ENCODE data around the gene ZFTA.

DNA sequence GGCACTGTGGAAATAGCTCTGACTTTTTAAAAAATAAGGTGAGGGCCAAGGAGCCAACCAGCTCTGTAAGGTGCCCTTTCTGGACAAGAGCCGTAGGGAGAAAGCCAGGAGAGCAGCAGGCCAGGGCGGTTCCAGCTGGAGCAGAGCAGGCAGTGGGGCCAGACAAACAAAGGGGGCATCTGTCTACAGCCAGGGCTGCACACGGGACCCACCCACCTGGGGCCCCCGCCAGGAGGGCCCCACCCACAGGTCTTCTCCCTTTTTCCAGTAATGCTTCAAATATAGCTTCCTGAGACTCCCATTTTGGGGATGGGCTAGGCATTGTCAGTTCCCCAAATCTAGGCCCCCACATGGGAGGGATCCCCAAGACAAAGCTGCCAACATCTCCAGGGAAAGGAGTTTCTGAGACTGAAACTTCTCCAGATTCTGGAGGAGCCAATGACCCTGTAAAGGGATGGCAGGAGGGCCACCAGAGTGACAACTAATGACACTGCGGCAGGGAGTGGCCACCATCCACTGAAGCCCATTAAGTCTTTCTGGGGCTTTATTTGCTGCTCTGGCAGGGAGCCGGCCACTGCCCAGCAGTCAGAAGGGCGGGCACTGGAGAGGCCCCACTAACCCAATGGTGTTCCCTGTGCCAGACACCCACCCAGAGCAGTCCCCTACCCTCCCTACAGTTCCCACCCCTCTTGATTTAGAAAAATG is 1.9 kb downstream of the ZFTA start:
- TF ChIP-seq YY1 (IDR thresholded peaks at IDR 0.05; ENCODE audit: insufficient read depth, insufficient read length) (no peak), ZNF274 (IDR thresholded peaks at IDR 0.05; ENCODE audit: low read depth, low read length) (no peak)
